K562 (cell line): Measurements from ENCODE around the gene UBAC2. TPM values are rescaled to one million over a fixed set of nuclear protein-coding genes. Genes with fewer than 3 reads are reported as not detected.

Experiments
- ATAC-seq: fragments of 200-7000 bp; cut with Tn5 transposase; 3 replicates; pipeline ENCODE4 v1.9.1; 2020; ENCODE audit warnings: moderate library complexity
- BruUV-seq: library from RNA; stranded (reverse); fragments of 400-500 nt; replicated peaks from 2 replicates; lab custom pipeline; 2021; lab: Mats Ljungman, UMichigan
- CTCF ChIA-PET: fragments of 300-600 bp; formaldehyde crosslinking; extraction: SDS; loops from one replicate; lab custom pipeline; 2021; ENCODE audit warnings: low intra/inter-chr PET ratio; lab: Yijun Ruan, JAX
- POLR2A ChIA-PET: fragments of 300-600, 350-650 bp; sonication (Branson Sonifier 250); formaldehyde crosslinking; extraction: SDS; loops from one replicate; lab custom pipeline; 2021; ENCODE audit warnings: antibody characterized with exemption, inconsistent platforms; lab: Yijun Ruan, JAX
- DNase-seq, 4 experiments: peaks; one replicate each; pipeline versions ENCODE4 v3.0.0 to v3.0.0-alpha.2; 2011 to 2018; ENCODE audit warnings: low spot score in 3 of 4, mixed read lengths in 3 of 4; ENCODE audit errors: extremely low read depth in 1 of 4
- FAIRE-seq: peaks from 2 replicates; lab custom pipeline; 2011; peaks lifted over from hg19 to GRCh38; lab: Jason Lieb, UNC
- H2AFZ ChIP-seq: 2 replicates; pipeline ENCODE4 v1.6.0; 2011; ENCODE audit warnings: low read depth, low read length, control low read depth, inconsistent platforms
- H3K27ac ChIP-seq: fragments of 200-600 bp; 3 replicates; pipeline ENCODE4 v1.8.0; 2011; ENCODE audit warnings: low read depth, mild to moderate bottlenecking, control low read depth, inconsistent platforms, low read length, moderate library complexity, mixed read lengths; ENCODE audit errors: extremely low read depth
- H3K27me3 ChIP-seq, 2 experiments: fragments of 300-600 bp in 1 of 2; 2 replicates in 1 of 2; 3 replicates in 1 of 2; pipeline versions ENCODE4 v1.6.0 to v1.8.0; 2011; ENCODE audit warnings: inconsistent platforms in 2 of 2, low read length in 2 of 2, mild to moderate bottlenecking in 1 of 2, mixed read lengths in 1 of 2, moderate library complexity in 1 of 2; ENCODE audit not compliant: control insufficient read depth in 2 of 2, insufficient read depth in 2 of 2
- H3K36me3 ChIP-seq: fragments of 300-600 bp; 3 replicates; pipeline ENCODE4 v1.8.0; 2011; ENCODE audit warnings: mild to moderate bottlenecking, low read length, inconsistent platforms; ENCODE audit not compliant: control insufficient read depth, insufficient read depth
- H3K4me1 ChIP-seq, 2 experiments: fragments of 200-600 bp in 1 of 2; replicated peaks in 1 of 2; 2 replicates in 1 of 2; 3 replicates in 1 of 2; pipeline versions ENCODE4 v1.5.1 to v1.8.0; 2011; ENCODE audit warnings: inconsistent platforms in 2 of 2, low read length in 2 of 2, mild to moderate bottlenecking in 1 of 2, mixed read lengths in 1 of 2, moderate library complexity in 1 of 2; ENCODE audit not compliant: control insufficient read depth in 2 of 2, insufficient read depth in 2 of 2
- H3K4me2 ChIP-seq: 2 replicates; pipeline ENCODE4 v1.6.1; 2011; ENCODE audit warnings: low read length, control low read depth, inconsistent platforms, mixed read lengths; ENCODE audit not compliant: insufficient read depth
- H3K4me3 ChIP-seq: fragments of 200-600 bp; sonication (generic), shearing (Covaris generic); 2 replicates; pipeline ENCODE4 v1.5.1; 2016; ENCODE audit warnings: control low read depth, inconsistent platforms
- H3K79me2 ChIP-seq: fragments of 200-600 bp; 3 replicates; pipeline ENCODE4 v1.8.0; 2011; ENCODE audit warnings: low read length, inconsistent platforms; ENCODE audit not compliant: control insufficient read depth, insufficient read depth
- H3K9ac ChIP-seq, 2 experiments: 2 replicates each; pipeline versions ENCODE4 v1.6.0 to v1.6.1; 2011; ENCODE audit warnings: low read depth in 2 of 2, low read length in 2 of 2, control low read depth in 1 of 2, inconsistent platforms in 1 of 2, mild to moderate bottlenecking in 1 of 2, mixed read lengths in 1 of 2; ENCODE audit not compliant: insufficient read depth in 1 of 2
- H3K9me1 ChIP-seq: one replicate; pipeline ENCODE4 v1.6.0; 2011; ENCODE audit warnings: inconsistent platforms, mild to moderate bottlenecking, low read length, moderate library complexity; ENCODE audit not compliant: control insufficient read depth, insufficient read depth
- H3K9me3 ChIP-seq: replicated peaks from 2 replicates; pipeline ENCODE4 v1.5.1; 2011; ENCODE audit warnings: low read depth, low read length, inconsistent platforms; ENCODE audit not compliant: control insufficient read depth, insufficient read depth
- H4K20me1 ChIP-seq: replicated peaks from 2 replicates; pipeline ENCODE4 v1.6.1; 2011; ENCODE audit warnings: low read length, inconsistent platforms, mixed read lengths; ENCODE audit not compliant: control insufficient read depth, insufficient read depth
- ATF6 ChIP-seq: sonication (generic); formaldehyde crosslinking; IDR thresholded peaks from 2 replicates; pipeline ENCODE4 v1.4.0; 2020; ENCODE audit warnings: mild to moderate bottlenecking, missing genetic modification reagents
- KLF6 ChIP-seq: fragments of 250-450 bp; sonication (Bioruptor Pico); IDR thresholded peaks from 2 replicates; pipeline ENCODE4 v1.4.0; 2020; ENCODE audit warnings: mild to moderate bottlenecking, moderate library complexity, borderline replicate concordance
- PCBP2 ChIP-seq: fragments of 200-400 bp; formaldehyde crosslinking; IDR thresholded peaks from 2 replicates; pipeline ENCODE4 v1.6.1; 2018; ENCODE audit warnings: low read length, low read depth, mild to moderate bottlenecking, moderate library complexity; ENCODE audit not compliant: poor library complexity, severe bottlenecking
- RBM14 ChIP-seq: fragments of 200-400 bp; formaldehyde crosslinking; IDR thresholded peaks from 2 replicates; pipeline ENCODE4 v1.6.1; 2018; ENCODE audit warnings: low read depth, mild to moderate bottlenecking, low read length, moderate library complexity, borderline replicate concordance; ENCODE audit not compliant: insufficient read depth
- TOE1 ChIP-seq, 2 experiments: fragments of 450-650 bp in 1 of 2; sonication (generic) in 1 of 2; formaldehyde crosslinking in 1 of 2; IDR thresholded peaks; 2 replicates each; pipeline versions ENCODE4 v1.7.1 to v1.8.0; 2016 to 2022; ENCODE audit warnings: borderline replicate concordance in 2 of 2, mild to moderate bottlenecking in 2 of 2, antibody characterized with exemption in 1 of 2, inconsistent platforms in 1 of 2, low read depth in 1 of 2, missing genetic modification reagents in 1 of 2, moderate library complexity in 1 of 2
- ZFP36 ChIP-seq: fragments of 150-350 bp; IDR thresholded peaks from 2 replicates; pipeline ENCODE4 v1.6.1; 2018; ENCODE audit warnings: low read length, low read depth; ENCODE audit not compliant: partially characterized antibody
- ZNF830 ChIP-seq: fragments of 250-450 bp; sonication (Bioruptor Pico); IDR thresholded peaks from 2 replicates; pipeline ENCODE4 v1.5.0; 2021; ENCODE audit warnings: mild to moderate bottlenecking
- WGBS: fragments of 100-300 bp; shearing (Covaris generic); methylation state at CpG from one replicate; pipeline ENCODE4 v1.1.6; 2016; ENCODE audit warnings: low coverage, mixed read lengths; ENCODE audit not compliant: insufficient coverage; ENCODE audit errors: missing lambda C conversion rate; 5-methylcytosine and 5-hydroxymethylcytosine counted together
- in situ Hi-C: fragments of 300-500 bp; cut with MboI; formaldehyde crosslinking; loops from 4 replicates; pipeline ENCODE4 v1.15.0; 2018; ENCODE audit warnings: inconsistent platforms, mixed read lengths
- intact Hi-C: fragments of 100-400 bp; cut with micrococcal nuclease; formaldehyde crosslinking; loops from 2 replicates; pipeline ENCODE4 v1.14.2; 2022
- polyA plus RNA-seq, 8 experiments: library from polyadenylated mRNA; depleted of rRNA in 4 of 8; stranded (reverse) in 5 of 8; unstranded in 3 of 8; fragments of >200 nt; fragmentation: Nextera tagmentation in 2 of 8; fragmentation: Illumina TruSeq in 1 of 8; extraction: Ambion mirVana in 2 of 8; extraction: Trizol in 1 of 8; gene quantifications; 2 replicates each; pipeline versions ENCODE4 v1.2.1 to v1.2.3, GENCODE V29; 2011 to 2014; ENCODE audit warnings: inconsistent platforms in 1 of 8, missing spikeins in 1 of 8
- total RNA-seq, 7 experiments: library from RNA; depleted of rRNA in 6 of 7; stranded (reverse); fragments of >200 nt in 6 of 7; fragmentation: Illumina TruSeq in 2 of 7; extraction: Trizol in 2 of 7; gene quantifications; 2 replicates each; pipeline versions ENCODE4 v1.2.1 to v1.2.3, GENCODE V29; 2011 to 2021; ENCODE audit warnings: low replicate concordance in 1 of 7

Gene UBAC2
- total and polyA plus RNA-seq, 9 of the 15 experiments (the other 6 are each of a cell fraction or from before 2014, with no cell fraction given) = 6.0 to 84.1 (median 32.3) TPM

GRCh38 chr13:99421271-99421670, 220.6 kb downstream of the UBAC2 start (continued):
- TF ChIP-seq ATF6 (CRISPR knock-in tag) = no peak
- no peak for TF ChIP-seq TOE1 (IDR thresholded peaks at IDR 0.05; ENCODE audit: borderline replicate concordance)
- no peak for TF ChIP-seq TOE1 (CRISPR knock-in tag; IDR thresholded peaks at IDR 0.05; ENCODE audit: borderline replicate concordance, low read depth)
- TF ChIP-seq PCBP2 = no peak
- no peak for TF ChIP-seq KLF6 (CRISPR knock-in tag)
- TF ChIP-seq ZNF830 (CRISPR knock-in tag) = no peak

GRCh38 chr13:99421758-99422585, 221.3 kb downstream of the UBAC2 start:
- Histone ChIP-seq H3K9me1 (no peaks in the 10 kb centered on the region), H3K27me3 (peaks cover 0 to 17% of the 10 kb centered on the region in 2 experiments; a peak in 1 of 5 replicates), H4K20me1 (no peaks in the 10 kb centered on the region), H3K9ac (no peak overlapping the region), H3K79me2 (no peaks in the 10 kb centered on the region), H3K4me1 (peaks cover 3 to 18% of the 10 kb centered on the region in 2 experiments; a peak in 3 of 5 replicates), H3K9me3 (no peaks in the 10 kb centered on the region), H2AFZ (no peak overlapping the region), H3K4me3 (no peak overlapping the region), H3K36me3 (no peaks in the 10 kb centered on the region), H3K27ac (no peak overlapping the region), H3K4me2 (no peak overlapping the region)
- no peak for FAIRE-seq
- intact Hi-C loops (no loop called here), in situ Hi-C loops (no loop called here)
- no peak for TF ChIP-seq RBM14
- TF ChIP-seq ZFP36 = peak; percentile 44
- no peak for DNase-seq
- ChIA-PET CTCF (no interaction called here), POLR2A (interaction anchor here (1.5 kb wide), 1 partner anchor 13 kb away, joined by 3 read pairs; no protein-coding TSS in a partner anchor)
- WGBS = 23% methylated on average over 8 of the region's 9 CpGs
- BruUV-seq = no TSS peak
- no peak for ATAC-seq
